ENCODE results near the gene TSPAN10. TPM values are rescaled to one million over a fixed set of nuclear protein-coding genes. Genes with fewer than 3 reads are reported as not detected.

Gene TSPAN10
- total and polyA plus RNA-seq, 2 of the 13 experiments (the other 11 are each of a cell fraction or from before 2014, with no cell fraction given), result 0.54 to 0.75 TPM

DNA sequence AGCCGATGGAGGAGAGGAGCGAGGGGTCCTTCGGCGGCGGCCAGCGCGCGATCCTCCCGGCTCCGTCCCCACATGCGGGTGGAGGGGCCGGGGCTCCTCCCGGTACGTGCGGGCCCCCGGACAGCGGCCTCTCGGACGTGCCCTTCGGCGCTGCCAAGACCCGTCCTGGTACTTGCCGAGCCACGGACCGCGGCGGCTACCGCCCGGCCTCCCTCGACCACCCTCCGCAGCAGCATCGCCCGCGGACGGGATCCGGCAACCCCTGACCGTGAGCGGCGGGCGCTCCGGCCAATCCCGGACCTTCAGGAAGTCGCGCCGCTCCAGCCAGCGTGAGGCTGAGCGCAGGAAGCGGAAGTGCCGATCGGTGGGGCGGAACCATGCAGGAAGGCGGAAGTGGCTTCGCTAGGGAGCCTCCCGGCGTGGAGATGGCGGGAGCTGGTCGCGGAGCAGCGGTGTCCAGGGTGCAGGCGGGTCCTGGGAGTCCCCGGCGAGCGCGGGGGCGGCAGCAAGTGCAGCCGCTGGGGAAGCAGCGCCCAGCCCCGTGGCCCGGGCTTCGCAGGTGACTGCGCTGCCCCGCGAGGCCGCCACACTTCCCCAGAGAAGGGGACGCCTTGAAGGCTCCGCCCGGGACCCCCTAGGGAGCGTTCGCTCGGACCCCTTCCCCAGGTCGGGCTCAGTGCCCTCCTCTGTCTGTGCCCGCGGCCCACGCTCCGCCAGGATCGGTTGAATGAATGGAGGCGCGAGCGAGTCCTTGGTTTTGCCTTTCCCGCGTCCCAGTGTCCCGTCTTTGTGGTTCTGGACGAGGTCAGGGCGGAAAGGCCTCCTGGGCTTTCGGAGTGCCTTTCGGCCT, 29.6 kb downstream of the TSPAN10 start, which contains the start of the genes CCDC137 and OXLD1 (continued):
- TF ChIP-seq, protein P1, sequence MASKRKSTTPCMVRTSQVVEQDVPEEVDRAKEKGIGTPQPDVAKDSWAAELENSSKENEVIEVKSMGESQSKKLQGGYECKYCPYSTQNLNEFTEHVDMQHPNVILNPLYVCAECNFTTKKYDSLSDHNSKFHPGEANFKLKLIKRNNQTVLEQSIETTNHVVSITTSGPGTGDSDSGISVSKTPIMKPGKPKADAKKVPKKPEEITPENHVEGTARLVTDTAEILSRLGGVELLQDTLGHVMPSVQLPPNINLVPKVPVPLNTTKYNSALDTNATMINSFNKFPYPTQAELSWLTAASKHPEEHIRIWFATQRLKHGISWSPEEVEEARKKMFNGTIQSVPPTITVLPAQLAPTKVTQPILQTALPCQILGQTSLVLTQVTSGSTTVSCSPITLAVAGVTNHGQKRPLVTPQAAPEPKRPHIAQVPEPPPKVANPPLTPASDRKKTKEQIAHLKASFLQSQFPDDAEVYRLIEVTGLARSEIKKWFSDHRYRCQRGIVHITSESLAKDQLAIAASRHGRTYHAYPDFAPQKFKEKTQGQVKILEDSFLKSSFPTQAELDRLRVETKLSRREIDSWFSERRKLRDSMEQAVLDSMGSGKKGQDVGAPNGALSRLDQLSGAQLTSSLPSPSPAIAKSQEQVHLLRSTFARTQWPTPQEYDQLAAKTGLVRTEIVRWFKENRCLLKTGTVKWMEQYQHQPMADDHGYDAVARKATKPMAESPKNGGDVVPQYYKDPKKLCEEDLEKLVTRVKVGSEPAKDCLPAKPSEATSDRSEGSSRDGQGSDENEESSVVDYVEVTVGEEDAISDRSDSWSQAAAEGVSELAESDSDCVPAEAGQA (IDR thresholded peaks at IDR 0.05; ENCODE audit: low read depth), result peak; percentile 87
- TF ChIP-seq, protein P1 (CRISPR knock-in tag; IDR thresholded peaks at IDR 0.05; ENCODE audit: borderline replicate concordance), result peak; percentile 27; the same call in 1 of the 2 replicates
- TF ChIP-seq, protein P2, sequence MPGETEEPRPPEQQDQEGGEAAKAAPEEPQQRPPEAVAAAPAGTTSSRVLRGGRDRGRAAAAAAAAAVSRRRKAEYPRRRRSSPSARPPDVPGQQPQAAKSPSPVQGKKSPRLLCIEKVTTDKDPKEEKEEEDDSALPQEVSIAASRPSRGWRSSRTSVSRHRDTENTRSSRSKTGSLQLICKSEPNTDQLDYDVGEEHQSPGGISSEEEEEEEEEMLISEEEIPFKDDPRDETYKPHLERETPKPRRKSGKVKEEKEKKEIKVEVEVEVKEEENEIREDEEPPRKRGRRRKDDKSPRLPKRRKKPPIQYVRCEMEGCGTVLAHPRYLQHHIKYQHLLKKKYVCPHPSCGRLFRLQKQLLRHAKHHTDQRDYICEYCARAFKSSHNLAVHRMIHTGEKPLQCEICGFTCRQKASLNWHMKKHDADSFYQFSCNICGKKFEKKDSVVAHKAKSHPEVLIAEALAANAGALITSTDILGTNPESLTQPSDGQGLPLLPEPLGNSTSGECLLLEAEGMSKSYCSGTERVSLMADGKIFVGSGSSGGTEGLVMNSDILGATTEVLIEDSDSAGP (CRISPR knock-in tag; IDR thresholded peaks at IDR 0.05; ENCODE audit: borderline replicate concordance), result peak; percentile 96
- TF ChIP-seq ZKSCAN5 (CRISPR knock-in tag; IDR thresholded peaks at IDR 0.05), result 0 out of 2 replicates have a peak, but pooled peaks have one; percentile 27
- TF ChIP-seq NFRKB (IDR thresholded peaks at IDR 0.05), result no peak
- TF ChIP-seq, protein P3, sequence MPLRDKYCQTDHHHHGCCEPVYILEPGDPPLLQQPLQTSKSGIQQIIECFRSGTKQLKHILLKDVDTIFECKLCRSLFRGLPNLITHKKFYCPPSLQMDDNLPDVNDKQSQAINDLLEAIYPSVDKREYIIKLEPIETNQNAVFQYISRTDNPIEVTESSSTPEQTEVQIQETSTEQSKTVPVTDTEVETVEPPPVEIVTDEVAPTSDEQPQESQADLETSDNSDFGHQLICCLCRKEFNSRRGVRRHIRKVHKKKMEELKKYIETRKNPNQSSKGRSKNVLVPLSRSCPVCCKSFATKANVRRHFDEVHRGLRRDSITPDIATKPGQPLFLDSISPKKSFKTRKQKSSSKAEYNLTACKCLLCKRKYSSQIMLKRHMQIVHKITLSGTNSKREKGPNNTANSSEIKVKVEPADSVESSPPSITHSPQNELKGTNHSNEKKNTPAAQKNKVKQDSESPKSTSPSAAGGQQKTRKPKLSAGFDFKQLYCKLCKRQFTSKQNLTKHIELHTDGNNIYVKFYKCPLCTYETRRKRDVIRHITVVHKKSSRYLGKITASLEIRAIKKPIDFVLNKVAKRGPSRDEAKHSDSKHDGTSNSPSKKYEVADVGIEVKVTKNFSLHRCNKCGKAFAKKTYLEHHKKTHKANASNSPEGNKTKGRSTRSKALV (CRISPR knock-in tag; IDR thresholded peaks at IDR 0.05), result peak; percentile 53
- TF ChIP-seq, protein P4, sequence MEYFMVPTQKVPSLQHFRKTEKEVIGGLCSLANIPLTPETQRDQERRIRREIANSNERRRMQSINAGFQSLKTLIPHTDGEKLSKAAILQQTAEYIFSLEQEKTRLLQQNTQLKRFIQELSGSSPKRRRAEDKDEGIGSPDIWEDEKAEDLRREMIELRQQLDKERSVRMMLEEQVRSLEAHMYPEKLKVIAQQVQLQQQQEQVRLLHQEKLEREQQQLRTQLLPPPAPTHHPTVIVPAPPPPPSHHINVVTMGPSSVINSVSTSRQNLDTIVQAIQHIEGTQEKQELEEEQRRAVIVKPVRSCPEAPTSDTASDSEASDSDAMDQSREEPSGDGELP (IDR thresholded peaks at IDR 0.05; ENCODE audit: borderline replicate concordance, low read depth), result no peak
- no peak for TF ChIP-seq HOXA7 (CRISPR knock-in tag; IDR thresholded peaks at IDR 0.05)
- TF ChIP-seq, protein P5, sequence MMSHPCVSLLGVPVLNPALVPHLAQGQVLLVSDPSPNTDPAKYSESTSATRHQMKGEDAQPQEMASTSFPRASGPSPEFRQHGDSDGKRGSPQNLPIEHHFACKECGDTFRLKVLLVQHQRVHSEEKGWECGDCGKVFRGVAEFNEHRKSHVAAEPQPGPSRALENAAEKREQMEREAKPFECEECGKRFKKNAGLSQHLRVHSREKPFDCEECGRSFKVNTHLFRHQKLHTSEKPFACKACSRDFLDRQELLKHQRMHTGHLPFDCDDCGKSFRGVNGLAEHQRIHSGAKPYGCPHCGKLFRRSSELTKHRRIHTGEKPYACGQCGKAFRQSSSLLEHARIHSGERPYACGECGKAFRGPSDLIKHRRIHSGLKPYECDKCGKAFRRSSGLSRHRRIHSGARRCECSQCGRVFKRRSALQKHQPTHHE (CRISPR knock-in tag; IDR thresholded peaks at IDR 0.05; ENCODE audit: borderline replicate concordance), result no peak
- TF ChIP-seq HNRNPH1 (optimal IDR thresholded peaks at IDR 0.05; ENCODE audit: low read depth, low read length), result peak; percentile 90
- TF ChIP-seq DMAP1 (CRISPR knock-in tag; IDR thresholded peaks at IDR 0.05), result peak; percentile 85; the same call in 1 of the 2 replicates
- no peak for TF ChIP-seq MAFG (CRISPR knock-in tag; IDR thresholded peaks at IDR 0.05)
- TF ChIP-seq ZSCAN9 (CRISPR knock-in tag; IDR thresholded peaks at IDR 0.05; ENCODE audit: borderline replicate concordance), result peak; percentile 18; the same call in 1 of the 2 replicates
- no peak for TF ChIP-seq ZNF10 (CRISPR knock-in tag; IDR thresholded peaks at IDR 0.05; ENCODE audit: borderline replicate concordance, low read depth)

Measured in HepG2 (cell line).